Keratinocyte (primary cell): Measurements from ENCODE around the gene LMOD2. TPM values are rescaled to one million over a fixed set of nuclear protein-coding genes. Genes with fewer than 3 reads are reported as not detected.

Experiments used
- DNase-seq: peaks from one replicate; pipeline ENCODE4 v3.0.0-alpha.2; 2011; ENCODE audit warnings: low read depth, missing footprints, low spot score
- FAIRE-seq: peaks from 2 replicates; lab custom pipeline; 2011; peaks lifted over from hg19 to GRCh38; lab: Jason Lieb, UNC
- H2AFZ ChIP-seq: 2 replicates; pipeline ENCODE4 v1.6.0; 2012; ENCODE audit warnings: low read length, control low read depth, inconsistent platforms; ENCODE audit not compliant: control insufficient read depth
- H3K27ac ChIP-seq: 2 replicates; pipeline ENCODE4 v1.5.1; 2011; ENCODE audit warnings: low read length; ENCODE audit not compliant: control insufficient read depth, insufficient read depth
- H3K27me3 ChIP-seq: 3 replicates; pipeline ENCODE4 v1.6.0; 2011; ENCODE audit warnings: low read length; ENCODE audit not compliant: control insufficient read depth, insufficient read depth; ENCODE audit errors: extremely low read depth
- H3K36me3 ChIP-seq, 2 experiments: 2 replicates in 1 of 2; 3 replicates in 1 of 2; pipeline ENCODE4 v1.5.1; 2011; ENCODE audit warnings: low read length in 2 of 2, mild to moderate bottlenecking in 1 of 2; ENCODE audit not compliant: control insufficient read depth in 2 of 2, insufficient read depth in 2 of 2; ENCODE audit errors: extremely low read depth in 1 of 2
- H3K4me1 ChIP-seq: 3 replicates; pipeline ENCODE4 v1.5.1; 2011; ENCODE audit warnings: low read length; ENCODE audit not compliant: control insufficient read depth, insufficient read depth; ENCODE audit errors: extremely low read depth
- H3K4me2 ChIP-seq: 3 replicates; pipeline ENCODE4 v1.6.0; 2011; ENCODE audit warnings: low read depth, low read length; ENCODE audit not compliant: control insufficient read depth, insufficient read depth; ENCODE audit errors: extremely low read depth
- H3K4me3 ChIP-seq, 3 experiments: fragments of 200-600 bp in 1 of 3; sonication (generic) in 1 of 3; 2 replicates in 2 of 3; 3 replicates in 1 of 3; pipeline ENCODE4 v1.5.1; 2011 to 2016; ENCODE audit warnings: low read length in 3 of 3, mild to moderate bottlenecking in 3 of 3, control low read depth in 2 of 3, inconsistent platforms in 1 of 3, low read depth in 1 of 3, mixed read lengths in 1 of 3, mixed run types in 1 of 3, moderate library complexity in 1 of 3; ENCODE audit not compliant: control insufficient read depth in 2 of 3, insufficient read depth in 2 of 3; ENCODE audit errors: extremely low read depth in 1 of 3
- H3K79me2 ChIP-seq: 2 replicates; pipeline ENCODE4 v1.6.0; 2012; ENCODE audit warnings: low read length; ENCODE audit not compliant: control insufficient read depth, insufficient read depth
- H3K9ac ChIP-seq: 3 replicates; pipeline ENCODE4 v1.6.0; 2011; ENCODE audit warnings: low read length; ENCODE audit not compliant: control insufficient read depth, insufficient read depth; ENCODE audit errors: extremely low read depth
- H3K9me1 ChIP-seq: 3 replicates; pipeline ENCODE4 v1.6.0; 2011; ENCODE audit warnings: low read length; ENCODE audit not compliant: control insufficient read depth, insufficient read depth; ENCODE audit errors: extremely low read depth
- H3K9me3 ChIP-seq: 2 replicates; pipeline ENCODE4 v1.5.1; 2012; ENCODE audit warnings: low read depth, low read length; ENCODE audit not compliant: control insufficient read depth
- H4K20me1 ChIP-seq: 3 replicates; pipeline ENCODE4 v1.6.0; 2011; ENCODE audit warnings: low read length; ENCODE audit not compliant: control insufficient read depth, insufficient read depth; ENCODE audit errors: extremely low read depth
- EZH2 ChIP-seq: IDR thresholded peaks from one replicate; pipeline ENCODE4 v1.6.1; 2012; ENCODE audit warnings: inconsistent platforms, mild to moderate bottlenecking, low read length, moderate library complexity
- dilution Hi-C: fragments of 300-500 bp; cut with MboI; formaldehyde crosslinking; loops from one replicate; pipeline ENCODE4 v1.7.0; 2020; ENCODE audit warnings: low sequenced_read_pairs; ENCODE audit not compliant: extremely low pct_ligation_motif_present
- polyA plus RNA-seq, 5 experiments: library from polyadenylated mRNA; depleted of rRNA in 3 of 5; stranded (reverse) in 3 of 5; stranded (forward) in 1 of 5; unstranded in 1 of 5; fragments of >200 nt; gene quantifications; 1 replicate in 1 of 5; 2 replicates in 3 of 5; 3 replicates in 1 of 5; pipeline versions ENCODE4 v1.2.1 to v1.2.3, GENCODE V29; 2011 to 2012; ENCODE audit warnings: missing spikeins in 2 of 5, low read depth in 1 of 5, low replicate concordance in 1 of 5
- TF ChIP-seq, protein P1 (sequence below), 3 experiments: IDR thresholded peaks in 1 of 3; conservative IDR thresholded peaks in 1 of 3; optimal IDR thresholded peaks in 1 of 3; 2 replicates in 2 of 3; 3 replicates in 1 of 3; pipeline versions ENCODE3 to v1.5.1; 2011; ENCODE audit warnings: low read length in 3 of 3, mild to moderate bottlenecking in 3 of 3, moderate library complexity in 2 of 3, control low read depth in 1 of 3, inconsistent platforms in 1 of 3; ENCODE audit not compliant: insufficient read depth in 2 of 3; ENCODE audit errors: extremely low read depth in 1 of 3

Gene LMOD2
- polyA plus RNA-seq, 1 donor (not counting 4 experiments of a cell fraction or from before 2014, with no cell fraction given) = not detected

DNA sequence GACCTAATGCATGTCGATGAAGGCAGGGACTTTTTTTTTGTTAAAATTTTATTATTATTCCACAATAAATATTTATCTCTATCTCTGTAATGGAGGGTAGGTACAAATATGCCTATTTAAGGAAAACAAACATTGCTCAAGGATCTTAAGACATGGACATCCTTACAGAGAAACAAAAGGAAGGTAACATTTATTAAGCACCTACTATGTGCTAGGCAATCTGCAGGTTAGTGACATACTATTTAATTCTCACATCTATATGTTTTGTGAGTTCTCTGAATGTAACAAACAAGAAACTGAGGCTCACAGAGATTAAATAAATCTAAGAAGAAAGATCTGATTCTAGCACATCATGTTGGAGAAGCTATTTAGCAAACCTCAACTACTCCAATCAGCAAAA lies 32.1 kb downstream of the LMOD2 start:
- dilution Hi-C loops = no loop called here
- FAIRE-seq (no peak), DNase-seq (no peak)
- H3K9me1 ChIP-seq = no peaks in the 10 kb centered on the region
- no peaks in the 10 kb centered on the region for H3K9me3 ChIP-seq
- H2AFZ ChIP-seq = no peak overlapping the region
- no peaks in the 10 kb centered on the region for H3K27me3 ChIP-seq
- H4K20me1 ChIP-seq = no peaks in the 10 kb centered on the region
- H3K4me1 ChIP-seq = no peaks in the 10 kb centered on the region
- no peak overlapping the region for H3K9ac ChIP-seq
- H3K27ac ChIP-seq = no peak overlapping the region
- no peaks in the 10 kb centered on the region for H3K79me2 ChIP-seq
- no peak overlapping the region for H3K4me2 ChIP-seq
- H3K4me3 ChIP-seq = no peak overlapping the region
- TF ChIP-seq, protein P1, sequence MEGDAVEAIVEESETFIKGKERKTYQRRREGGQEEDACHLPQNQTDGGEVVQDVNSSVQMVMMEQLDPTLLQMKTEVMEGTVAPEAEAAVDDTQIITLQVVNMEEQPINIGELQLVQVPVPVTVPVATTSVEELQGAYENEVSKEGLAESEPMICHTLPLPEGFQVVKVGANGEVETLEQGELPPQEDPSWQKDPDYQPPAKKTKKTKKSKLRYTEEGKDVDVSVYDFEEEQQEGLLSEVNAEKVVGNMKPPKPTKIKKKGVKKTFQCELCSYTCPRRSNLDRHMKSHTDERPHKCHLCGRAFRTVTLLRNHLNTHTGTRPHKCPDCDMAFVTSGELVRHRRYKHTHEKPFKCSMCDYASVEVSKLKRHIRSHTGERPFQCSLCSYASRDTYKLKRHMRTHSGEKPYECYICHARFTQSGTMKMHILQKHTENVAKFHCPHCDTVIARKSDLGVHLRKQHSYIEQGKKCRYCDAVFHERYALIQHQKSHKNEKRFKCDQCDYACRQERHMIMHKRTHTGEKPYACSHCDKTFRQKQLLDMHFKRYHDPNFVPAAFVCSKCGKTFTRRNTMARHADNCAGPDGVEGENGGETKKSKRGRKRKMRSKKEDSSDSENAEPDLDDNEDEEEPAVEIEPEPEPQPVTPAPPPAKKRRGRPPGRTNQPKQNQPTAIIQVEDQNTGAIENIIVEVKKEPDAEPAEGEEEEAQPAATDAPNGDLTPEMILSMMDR (optimal IDR thresholded peaks at IDR 0.05 in 1 of 3, IDR thresholded peaks at IDR 0.05 in 1 of 3, conservative IDR thresholded peaks at IDR 0.05 in 1 of 3; ENCODE audit: extremely low read depth in 1 of 3, insufficient read depth in 2 of 3, low read length in 3 of 3) = no peak
- no peak for TF ChIP-seq EZH2
- peaks cover 4 to 12% of the 10 kb centered on the region in 2 experiments for H3K36me3 ChIP-seq

- no peak overlapping the region for H3K9ac ChIP-seq
- no peaks in the 10 kb centered on the region for H3K27me3 ChIP-seq
- H3K36me3 ChIP-seq = peaks cover 4 to 12% of the 10 kb centered on the region in 2 experiments
- no peak overlapping the region for H2AFZ ChIP-seq
- no peak overlapping the region for H3K4me3 ChIP-seq
- TF ChIP-seq, protein P1 (optimal IDR thresholded peaks at IDR 0.05 in 1 of 3, IDR thresholded peaks at IDR 0.05 in 1 of 3, conservative IDR thresholded peaks at IDR 0.05 in 1 of 3; ENCODE audit: extremely low read depth in 1 of 3, insufficient read depth in 2 of 3, low read length in 3 of 3) = no peak
- TF ChIP-seq EZH2 = no peak
- no peaks in the 10 kb centered on the region for H3K9me1 ChIP-seq
- no peaks in the 10 kb centered on the region for H3K4me1 ChIP-seq
- no peaks in the 10 kb centered on the region for H3K9me3 ChIP-seq
- H3K4me2 ChIP-seq = no peak overlapping the region
- H3K27ac ChIP-seq = no peak overlapping the region
- dilution Hi-C loops = no loop called here
- FAIRE-seq = no peak
- no peaks in the 10 kb centered on the region for H3K79me2 ChIP-seq
- no peak for DNase-seq
- H4K20me1 ChIP-seq = no peaks in the 10 kb centered on the region
Measured at GRCh38 chr7:123689250-123689649, 33.6 kb downstream of the LMOD2 start.
